ENCODE results near the gene MACF1. TPM values are rescaled to one million over a fixed set of nuclear protein-coding genes. Genes with fewer than 3 reads are reported as not detected.

The MACF1 gene
- total RNA-seq, 1 donor: 554 TPM

DNA sequence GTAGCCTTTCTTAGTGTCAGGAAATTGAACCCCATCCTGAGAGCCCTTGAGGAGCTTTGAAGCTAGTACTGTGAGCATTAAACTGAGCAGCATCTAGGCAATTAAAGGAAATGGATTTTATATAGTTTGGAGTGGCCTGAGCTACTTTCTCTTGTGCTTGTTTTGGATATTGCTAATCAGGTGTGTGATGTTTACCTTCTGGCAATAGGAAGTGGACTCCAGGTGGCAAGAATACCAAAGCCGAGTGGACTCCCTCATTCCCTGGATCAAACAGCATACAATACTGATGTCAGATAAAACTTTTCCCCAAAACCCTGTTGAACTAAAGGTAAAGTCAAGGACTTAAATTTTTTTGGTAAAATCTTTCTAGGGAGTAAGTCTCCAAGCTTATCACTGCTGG is 79.4 kb downstream of the MACF1 start:
- DNase-seq (ENCODE audit: low read depth): no peak
- TF ChIP-seq, protein P1, sequence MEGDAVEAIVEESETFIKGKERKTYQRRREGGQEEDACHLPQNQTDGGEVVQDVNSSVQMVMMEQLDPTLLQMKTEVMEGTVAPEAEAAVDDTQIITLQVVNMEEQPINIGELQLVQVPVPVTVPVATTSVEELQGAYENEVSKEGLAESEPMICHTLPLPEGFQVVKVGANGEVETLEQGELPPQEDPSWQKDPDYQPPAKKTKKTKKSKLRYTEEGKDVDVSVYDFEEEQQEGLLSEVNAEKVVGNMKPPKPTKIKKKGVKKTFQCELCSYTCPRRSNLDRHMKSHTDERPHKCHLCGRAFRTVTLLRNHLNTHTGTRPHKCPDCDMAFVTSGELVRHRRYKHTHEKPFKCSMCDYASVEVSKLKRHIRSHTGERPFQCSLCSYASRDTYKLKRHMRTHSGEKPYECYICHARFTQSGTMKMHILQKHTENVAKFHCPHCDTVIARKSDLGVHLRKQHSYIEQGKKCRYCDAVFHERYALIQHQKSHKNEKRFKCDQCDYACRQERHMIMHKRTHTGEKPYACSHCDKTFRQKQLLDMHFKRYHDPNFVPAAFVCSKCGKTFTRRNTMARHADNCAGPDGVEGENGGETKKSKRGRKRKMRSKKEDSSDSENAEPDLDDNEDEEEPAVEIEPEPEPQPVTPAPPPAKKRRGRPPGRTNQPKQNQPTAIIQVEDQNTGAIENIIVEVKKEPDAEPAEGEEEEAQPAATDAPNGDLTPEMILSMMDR (IDR thresholded peaks at IDR 0.05; ENCODE audit: insufficient read depth, low read depth, low read length): no peak
- no peak overlapping the region for H3K4me3 ChIP-seq (ENCODE audit: low read depth, low read length)

DNA sequence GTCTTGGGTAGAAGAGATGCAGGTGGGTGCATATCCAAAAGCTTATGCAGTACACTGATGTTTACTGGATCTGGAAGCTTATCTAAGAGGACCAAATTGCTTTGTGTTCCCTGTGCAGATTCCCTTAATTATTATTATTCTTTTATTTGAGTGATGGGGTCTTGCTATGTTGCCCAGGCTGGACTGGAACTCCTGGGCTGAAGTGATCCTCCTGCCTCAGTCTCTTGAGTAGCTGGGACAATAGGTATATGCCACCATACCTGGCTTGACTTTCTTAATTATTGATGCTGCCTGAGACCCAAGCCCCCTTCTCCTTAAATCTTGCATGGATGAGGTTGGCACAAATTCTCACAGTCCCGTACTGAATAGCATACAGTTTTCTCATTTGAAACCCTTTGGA is 83.0 kb downstream of the MACF1 start:
- DNase-seq (ENCODE audit: low read depth): no peak
- H3K4me3 ChIP-seq (ENCODE audit: low read depth, low read length): no peak overlapping the region
- TF ChIP-seq, protein P1 (IDR thresholded peaks at IDR 0.05; ENCODE audit: insufficient read depth, low read depth, low read length): no peak

DNA sequence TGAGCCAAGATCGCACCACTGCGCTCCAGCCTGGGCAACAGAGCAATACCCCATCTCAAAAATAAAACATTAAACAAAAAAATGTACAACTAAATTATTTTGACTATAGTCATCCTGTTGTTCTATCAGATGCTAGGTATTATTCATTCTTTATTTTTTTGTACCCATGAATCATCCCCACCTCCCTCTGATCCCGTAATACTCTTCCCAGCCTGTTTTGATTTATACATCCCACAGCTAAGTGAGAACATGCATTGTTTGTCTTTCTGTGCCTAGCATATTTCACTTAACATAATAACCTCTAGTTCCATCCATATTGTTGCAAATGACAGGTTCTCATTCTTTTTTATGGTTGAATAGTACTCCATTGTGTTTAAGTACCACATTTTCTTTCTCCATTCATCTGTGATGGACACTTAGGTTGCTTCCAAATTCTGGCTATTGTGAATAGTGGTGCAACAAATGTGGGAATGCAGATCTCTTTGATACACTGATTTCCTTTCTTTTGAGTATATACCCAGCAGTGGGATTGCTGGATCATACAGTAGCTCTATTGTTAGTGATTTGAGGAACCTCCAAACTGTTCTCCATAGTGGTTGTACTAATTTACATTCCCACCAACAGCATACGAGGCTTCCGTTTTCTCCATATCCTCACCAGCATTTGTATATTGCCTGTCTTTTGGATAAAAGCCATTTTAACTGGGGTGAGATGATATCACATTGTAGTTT is 84.4 kb downstream of the MACF1 start:
- DNase-seq (ENCODE audit: low read depth): peak; percentile 53
- TF ChIP-seq, protein P1 (IDR thresholded peaks at IDR 0.05; ENCODE audit: insufficient read depth, low read depth, low read length): no peak
- no peak overlapping the region for H3K4me3 ChIP-seq (ENCODE audit: low read depth, low read length)

DNA sequence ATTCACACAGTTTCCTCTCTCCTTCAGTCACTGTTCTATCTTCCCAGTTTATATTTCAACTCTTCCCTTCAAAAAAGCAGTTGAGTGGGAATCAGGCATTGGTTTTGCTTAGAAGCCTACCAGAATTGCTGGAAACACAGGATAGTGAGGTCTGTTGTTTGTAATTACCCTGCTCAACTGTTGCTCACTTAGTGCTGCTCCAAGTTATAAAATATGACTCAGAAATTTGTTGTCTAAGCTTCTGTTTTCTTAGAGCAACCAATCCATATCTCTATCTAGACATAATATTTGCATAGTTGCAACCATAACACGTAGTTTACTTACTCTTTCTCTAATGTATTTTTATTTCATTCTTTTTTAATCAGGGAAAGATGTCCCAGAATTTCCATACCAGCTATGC is 87.9 kb downstream of the MACF1 start:
- TF ChIP-seq, protein P1 (IDR thresholded peaks at IDR 0.05; ENCODE audit: insufficient read depth, low read depth, low read length): no peak
- DNase-seq (ENCODE audit: low read depth): peak; percentile 61
- no peak overlapping the region for H3K4me3 ChIP-seq (ENCODE audit: low read depth, low read length)

DNA sequence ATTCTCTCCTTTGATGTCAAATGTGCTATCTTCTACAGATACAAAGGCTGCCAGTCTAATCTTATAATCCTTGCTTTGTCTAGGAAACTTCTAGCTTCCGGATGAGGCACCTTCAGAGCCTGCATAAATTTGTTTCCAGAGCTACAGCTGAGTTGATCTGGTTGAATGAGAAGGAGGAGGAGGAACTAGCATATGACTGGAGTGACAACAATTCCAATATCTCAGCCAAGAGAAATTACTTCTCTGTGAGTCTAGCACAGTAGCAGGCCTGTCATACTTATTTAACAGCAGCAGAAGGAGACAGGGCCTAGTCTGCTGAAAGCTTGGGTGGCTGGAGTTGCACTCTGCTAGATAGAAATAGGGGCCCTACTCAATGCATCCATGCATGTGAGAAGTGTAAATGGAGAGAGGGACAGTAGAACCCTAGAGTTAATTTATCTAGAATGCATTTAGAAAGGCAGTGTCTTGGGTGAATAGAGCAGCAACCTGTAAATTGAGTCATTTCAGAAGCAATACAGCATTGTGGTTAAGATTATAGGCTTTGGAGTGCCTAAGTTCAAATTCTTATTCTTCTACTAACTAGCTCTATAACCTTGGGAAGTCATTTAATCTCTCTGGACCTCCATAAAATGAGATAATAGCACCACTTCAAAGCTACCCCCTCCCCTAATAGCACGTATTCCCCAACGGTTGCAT is 89.0 kb downstream of the MACF1 start:
- DNase-seq (ENCODE audit: low read depth): peak; percentile 24
- TF ChIP-seq, protein P1 (IDR thresholded peaks at IDR 0.05; ENCODE audit: insufficient read depth, low read depth, low read length): no peak
- H3K4me3 ChIP-seq (ENCODE audit: low read depth, low read length): no peak overlapping the region

DNA sequence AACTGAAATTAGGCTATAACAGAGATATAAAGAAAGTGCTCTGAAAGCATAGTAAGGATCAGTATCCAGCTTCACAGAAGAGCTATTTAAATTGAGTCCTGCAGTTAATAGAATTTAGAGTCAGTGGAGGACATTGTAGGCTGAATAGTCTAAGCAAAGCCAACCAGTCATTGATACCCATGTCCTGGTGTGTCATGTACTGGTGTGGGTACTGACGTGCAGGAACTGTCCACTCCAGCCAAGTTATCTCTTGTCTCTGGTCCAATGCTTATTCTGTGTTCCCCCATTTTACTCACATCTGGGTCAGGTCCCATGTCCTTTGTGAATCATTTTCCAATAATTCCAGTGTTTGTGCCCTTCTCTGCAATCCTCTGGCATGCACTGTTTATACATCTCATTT is 90.0 kb downstream of the MACF1 start:
- TF ChIP-seq, protein P1 (IDR thresholded peaks at IDR 0.05; ENCODE audit: insufficient read depth, low read depth, low read length): no peak
- DNase-seq (ENCODE audit: low read depth): no peak
- H3K4me3 ChIP-seq (ENCODE audit: low read depth, low read length): no peak overlapping the region
